A673 (cell line): ENCODE measurements around the gene MTCH1. TPM values are rescaled to one million over a fixed set of nuclear protein-coding genes. Genes with fewer than 3 reads are reported as not detected.
A peak's percentile ranks its signal among the peaks of the same experiment; 100 is the strongest.

ENCODE experiments used
- BruUV-seq: library from RNA; stranded (reverse); fragments of 400-500 nt; replicated peaks from 2 replicates; lab custom pipeline; 2021; lab: Mats Ljungman, UMichigan
- CTCF ChIA-PET: fragments of 300-600 bp; sonication (Branson Sonifier 250); formaldehyde crosslinking; loops from one replicate; lab custom pipeline; 2022; ENCODE audit warnings: antibody characterized with exemption; lab: Charles Lee
- POLR2A ChIA-PET: fragments of 300-600 bp; sonication (Branson Sonifier 250); formaldehyde crosslinking; loops from one replicate; lab custom pipeline; 2022; ENCODE audit warnings: antibody characterized with exemption; ENCODE audit not compliant: low non-redundant PET; lab: Charles Lee
- DNase-seq: peaks from one replicate; pipeline ENCODE4 v3.0.0-alpha.2; 2015; ENCODE audit warnings: low spot score
- H3K27ac ChIP-seq: fragments of 200-600 bp; sonication (generic); 2 replicates; pipeline ENCODE4 v1.5.1; 2016; ENCODE audit warnings: mixed run types, low read depth, mild to moderate bottlenecking, mixed read lengths, antibody characterized with exemption, low read length; ENCODE audit not compliant: poor library complexity, severe bottlenecking
- H3K27me3 ChIP-seq: fragments of 200-600 bp; sonication (generic); replicated peaks from 2 replicates; pipeline ENCODE4 v1.6.1; 2017; ENCODE audit warnings: mixed run types, low read depth, mild to moderate bottlenecking, mixed read lengths, antibody characterized with exemption, low read length; ENCODE audit not compliant: insufficient read depth, poor library complexity
- H3K36me3 ChIP-seq: fragments of 200-600 bp; sonication (generic); 2 replicates; pipeline ENCODE4 v1.6.1; 2016; ENCODE audit warnings: mixed run types, mild to moderate bottlenecking, mixed read lengths, antibody characterized with exemption, low read length; ENCODE audit not compliant: insufficient read depth, poor library complexity, severe bottlenecking
- H3K4me1 ChIP-seq: fragments of 200-600 bp; sonication (generic); 2 replicates; pipeline ENCODE4 v1.6.1; 2017; ENCODE audit warnings: mixed run types, mild to moderate bottlenecking, mixed read lengths, antibody characterized with exemption, low read length; ENCODE audit not compliant: insufficient read depth, poor library complexity, severe bottlenecking
- H3K4me3 ChIP-seq: fragments of 200-600 bp; sonication (generic); 2 replicates; pipeline ENCODE4 v1.5.1; 2016; ENCODE audit warnings: low read depth, mixed run types, mild to moderate bottlenecking, mixed read lengths, low read length; ENCODE audit not compliant: poor library complexity, severe bottlenecking
- H3K9me3 ChIP-seq: fragments of 200-600 bp; sonication (generic); 2 replicates; pipeline ENCODE4 v1.6.1; 2016; ENCODE audit warnings: mixed run types, low read depth, mild to moderate bottlenecking, mixed read lengths, antibody characterized with exemption, low read length; ENCODE audit not compliant: poor library complexity, severe bottlenecking
- EZH2 ChIP-seq: fragments of 200-600 bp; sonication (generic); IDR thresholded peaks from 2 replicates; pipeline ENCODE4 v1.6.1; 2017; ENCODE audit warnings: borderline replicate concordance, low read depth, mild to moderate bottlenecking, mixed read lengths, antibody characterized with exemption, low read length; ENCODE audit not compliant: poor library complexity, severe bottlenecking
- intact Hi-C: fragments of 100-400 bp; cut with micrococcal nuclease; formaldehyde crosslinking; loops from one replicate; pipeline ENCODE4 v1.10.0; 2022; ENCODE audit not compliant: unreplicated experiment
- total RNA-seq: library from RNA; stranded (reverse); gene quantifications from 2 replicates; pipeline ENCODE4 v1.2.3, GENCODE V29; 2021
- TF ChIP-seq, protein P1 (sequence below): fragments of 300-800, 200-600 bp; sonication (generic); conservative IDR thresholded peaks from 2 replicates; pipeline ENCODE4 v1.5.1; 2017; ENCODE audit warnings: low read depth, mild to moderate bottlenecking, antibody characterized with exemption, low read length, moderate library complexity, mixed read lengths

Gene MTCH1
- total RNA-seq, 1 experiment from 2014 or later, result 242 TPM

- intact Hi-C loops, result no loop called here
- no peak for TF ChIP-seq EZH2
- TF ChIP-seq, protein P1, sequence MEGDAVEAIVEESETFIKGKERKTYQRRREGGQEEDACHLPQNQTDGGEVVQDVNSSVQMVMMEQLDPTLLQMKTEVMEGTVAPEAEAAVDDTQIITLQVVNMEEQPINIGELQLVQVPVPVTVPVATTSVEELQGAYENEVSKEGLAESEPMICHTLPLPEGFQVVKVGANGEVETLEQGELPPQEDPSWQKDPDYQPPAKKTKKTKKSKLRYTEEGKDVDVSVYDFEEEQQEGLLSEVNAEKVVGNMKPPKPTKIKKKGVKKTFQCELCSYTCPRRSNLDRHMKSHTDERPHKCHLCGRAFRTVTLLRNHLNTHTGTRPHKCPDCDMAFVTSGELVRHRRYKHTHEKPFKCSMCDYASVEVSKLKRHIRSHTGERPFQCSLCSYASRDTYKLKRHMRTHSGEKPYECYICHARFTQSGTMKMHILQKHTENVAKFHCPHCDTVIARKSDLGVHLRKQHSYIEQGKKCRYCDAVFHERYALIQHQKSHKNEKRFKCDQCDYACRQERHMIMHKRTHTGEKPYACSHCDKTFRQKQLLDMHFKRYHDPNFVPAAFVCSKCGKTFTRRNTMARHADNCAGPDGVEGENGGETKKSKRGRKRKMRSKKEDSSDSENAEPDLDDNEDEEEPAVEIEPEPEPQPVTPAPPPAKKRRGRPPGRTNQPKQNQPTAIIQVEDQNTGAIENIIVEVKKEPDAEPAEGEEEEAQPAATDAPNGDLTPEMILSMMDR, result no peak
- H3K27me3 ChIP-seq, result no peaks in the 10 kb centered on the region
- POLR2A ChIA-PET, result no interaction called here
- CTCF ChIA-PET, result no interaction called here
- no peak for DNase-seq
- H3K27ac ChIP-seq, result peak overlapping the region; percentile 99
- BruUV-seq, result no TSS peak
- no peak overlapping the region for H3K4me3 ChIP-seq
- H3K4me1 ChIP-seq, result peaks cover 14% of the 10 kb centered on the region
- no peaks in the 10 kb centered on the region for H3K9me3 ChIP-seq
- peaks cover 8% of the 10 kb centered on the region for H3K36me3 ChIP-seq
Observed at GRCh38 chr6:36983538-36983937, 2.5 kb downstream of the MTCH1 start.

GRCh38 chr6:36980876-36981619 is 4.9 kb downstream of the MTCH1 start:
- intact Hi-C loops, result no loop called here

DNA sequence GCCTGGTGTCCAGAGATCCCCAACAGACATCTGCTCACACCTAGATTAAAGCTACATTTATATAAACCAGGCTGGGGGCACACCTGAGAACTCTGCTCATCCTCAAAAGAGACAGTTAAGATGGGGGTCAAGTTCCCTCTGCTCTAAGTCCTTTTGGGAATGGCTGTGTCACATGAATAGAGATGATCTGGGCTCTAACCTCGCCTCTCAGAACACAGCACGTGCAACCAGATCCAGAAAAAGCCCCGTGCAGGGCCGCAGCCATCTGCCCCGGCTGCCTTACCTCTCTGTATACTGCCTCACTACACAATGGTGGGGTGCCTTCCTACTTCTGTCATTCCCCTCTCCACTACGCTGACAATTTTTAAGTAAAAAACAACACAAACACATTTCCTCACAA is 5.9 kb downstream of the MTCH1 start:
- ChIA-PET CTCF (interaction anchor here (0.6 to 1.4 kb wide), 2 partner anchors 38 to 145 kb away, joined by 4 read pairs; no protein-coding TSS in a partner anchor), POLR2A (no interaction called here)
- H3K27me3 ChIP-seq, result no peaks in the 10 kb centered on the region
- H3K4me3 ChIP-seq, result no peak overlapping the region
- no TSS peak for BruUV-seq
- peak overlapping the region; percentile 41 for H3K27ac ChIP-seq
- intact Hi-C loops, result no loop called here
- peaks cover 42% of the 10 kb centered on the region for H3K36me3 ChIP-seq
- H3K9me3 ChIP-seq, result no peaks in the 10 kb centered on the region
- H3K4me1 ChIP-seq, result peaks cover 10% of the 10 kb centered on the region
- no peak for TF ChIP-seq EZH2
- TF ChIP-seq, protein P1, result no peak
- DNase-seq, result no peak

More at GRCh38 chr6:36980876-36981619, 4.9 kb downstream of the MTCH1 start:
- ChIA-PET POLR2A (no interaction called here), CTCF (no interaction called here)
- Histone ChIP-seq H3K27ac (no peak overlapping the region), H3K9me3 (no peaks in the 10 kb centered on the region), H3K4me3 (no peak overlapping the region), H3K27me3 (no peaks in the 10 kb centered on the region), H3K4me1 (peaks cover 10% of the 10 kb centered on the region), H3K36me3 (peaks cover 32% of the 10 kb centered on the region)
- TF ChIP-seq, protein P1, result no peak
- no peak for TF ChIP-seq EZH2
- no peak for DNase-seq
- no TSS peak for BruUV-seq
